IPS DF 6.9 (cell line): ENCODE measurements around the gene KRT81.
"Not testable (repeated sequence)": the region's sequence is repeated elsewhere in the genome, so short reads cannot be mapped to it uniquely, and the experiment has no call there.

ENCODE experiments used
- DNase-seq: peaks from one replicate; pipeline ENCODE4 v3.0.0-alpha.2; 2013; ENCODE audit warnings: low read depth, low spot score
- H3K27ac ChIP-seq: one replicate; pipeline ENCODE4 v1.5.1; 2013; ENCODE audit warnings: low read length, control low read depth
- H3K27me3 ChIP-seq: 2 replicates; pipeline ENCODE4 v1.6.1; 2013; ENCODE audit warnings: mild to moderate bottlenecking, low read length; ENCODE audit not compliant: control insufficient read depth, insufficient read depth
- H3K36me3 ChIP-seq: 2 replicates; pipeline ENCODE4 v1.6.1; 2013; ENCODE audit warnings: low read length; ENCODE audit not compliant: control insufficient read depth, insufficient read depth
- H3K4me1 ChIP-seq: 2 replicates; pipeline ENCODE4 v1.6.1; 2013; ENCODE audit warnings: low read length; ENCODE audit not compliant: control insufficient read depth, insufficient read depth
- H3K4me3 ChIP-seq: 2 replicates; pipeline ENCODE4 v1.5.1; 2013; ENCODE audit warnings: mild to moderate bottlenecking, low read length
- H3K9me3 ChIP-seq: 2 replicates; pipeline ENCODE4 v1.6.1; 2013; ENCODE audit warnings: low read length, inconsistent platforms; ENCODE audit not compliant: control insufficient read depth, insufficient read depth
- WGBS: extraction: QIAGEN DNeasy Blood & Tissue Kit; methylation state at CpG from one replicate; pipeline ENCODE4 v1.1.7; 2013; ENCODE audit warnings: mixed read lengths, missing lambda C conversion rate; ENCODE audit not compliant: insufficient read length, insufficient coverage; 5-methylcytosine and 5-hydroxymethylcytosine counted together

KRT81 gene

DNA sequence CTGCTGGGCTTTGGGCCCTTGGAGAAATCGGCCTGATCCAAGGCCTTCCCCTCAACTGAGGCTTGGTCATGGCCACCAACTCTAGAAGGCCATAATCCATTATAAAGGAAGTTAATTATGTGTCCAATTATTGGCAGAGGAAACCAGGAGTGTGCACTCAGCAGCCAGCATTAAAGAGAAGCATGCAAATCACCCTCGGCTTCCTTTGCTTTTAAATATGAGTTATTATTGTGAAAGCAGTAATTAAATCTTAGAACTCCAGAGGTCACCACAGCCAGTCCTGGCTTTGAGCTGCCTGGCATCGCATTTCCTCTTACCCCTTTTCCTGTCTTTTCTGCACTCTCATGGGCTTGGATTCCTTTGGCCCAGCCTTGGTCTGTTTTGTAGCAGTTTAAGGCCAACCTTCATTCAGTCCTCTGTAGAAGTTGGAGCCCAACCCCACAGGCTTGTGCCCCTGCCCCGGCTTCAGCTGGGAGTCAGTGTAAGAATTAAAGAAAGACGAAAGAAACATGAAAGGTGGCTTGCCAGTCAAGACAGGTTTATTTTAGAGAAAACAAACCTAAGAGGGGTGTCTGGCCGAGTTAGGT is 31.6 kb downstream of the KRT81 start:
- no CpG with 5 or more reads among the region's 6 CpGs for WGBS
- peaks cover 18% of the 10 kb centered on the region; the same call in 1 of the 2 replicates for H3K27me3 ChIP-seq
- no peak for DNase-seq

GRCh38 chr12:52258335-52258901 is 32.9 kb downstream of the KRT81 start:
- Histone ChIP-seq H3K4me3 (peak overlapping the region; percentile 8; the same call in 1 of the 2 replicates), H3K27me3 (peaks cover 18% of the 10 kb centered on the region; the same call in 1 of the 2 replicates), H3K36me3 (no peaks in the 10 kb centered on the region), H3K9me3 (peaks cover 1% of the 10 kb centered on the region; the same call in 1 of the 2 replicates), H3K27ac (no peak overlapping the region), H3K4me1 (no peaks in the 10 kb centered on the region)
- no peak for DNase-seq
- no CpG with 5 or more reads among the region's 72 CpGs for WGBS

More for the DNA sequence above, 31.6 kb downstream of the KRT81 start:
- H3K4me1 ChIP-seq = no peaks in the 10 kb centered on the region
- no peak overlapping the region for H3K27ac ChIP-seq
- H3K36me3 ChIP-seq = no peaks in the 10 kb centered on the region
- no peak overlapping the region for H3K4me3 ChIP-seq
- H3K9me3 ChIP-seq = peaks cover 1% of the 10 kb centered on the region; the same call in 1 of the 2 replicates

DNA sequence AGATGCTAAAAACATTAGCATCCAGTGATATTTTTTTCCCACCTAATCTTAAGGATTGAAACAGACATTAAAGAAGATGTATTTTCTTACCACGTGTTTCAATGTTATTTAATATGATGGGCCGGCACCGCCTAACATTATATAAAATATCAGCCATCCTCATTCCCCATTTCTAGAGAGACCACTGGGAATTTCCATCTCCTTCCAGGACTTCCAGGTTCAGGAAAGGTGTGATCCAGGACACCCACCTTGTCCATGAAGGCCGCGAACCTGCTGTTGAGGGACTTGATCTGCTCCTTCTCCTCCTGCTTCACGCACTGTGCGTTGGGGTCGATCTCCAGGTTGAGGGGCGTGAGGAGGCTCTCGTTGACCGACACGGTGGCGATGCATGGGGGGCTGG is 33.4 kb downstream of the KRT81 start:
- not testable (repeated sequence) for H3K4me1 ChIP-seq, H3K4me3 ChIP-seq, H3K9me3 ChIP-seq, H3K36me3 ChIP-seq, H3K27ac ChIP-seq, DNase-seq
- peaks cover 18% of the 10 kb centered on the region; the same call in 1 of the 2 replicates for H3K27me3 ChIP-seq
- no CpG with 5 or more reads among the region's 13 CpGs for whole genome bisulfite sequencing

DNA sequence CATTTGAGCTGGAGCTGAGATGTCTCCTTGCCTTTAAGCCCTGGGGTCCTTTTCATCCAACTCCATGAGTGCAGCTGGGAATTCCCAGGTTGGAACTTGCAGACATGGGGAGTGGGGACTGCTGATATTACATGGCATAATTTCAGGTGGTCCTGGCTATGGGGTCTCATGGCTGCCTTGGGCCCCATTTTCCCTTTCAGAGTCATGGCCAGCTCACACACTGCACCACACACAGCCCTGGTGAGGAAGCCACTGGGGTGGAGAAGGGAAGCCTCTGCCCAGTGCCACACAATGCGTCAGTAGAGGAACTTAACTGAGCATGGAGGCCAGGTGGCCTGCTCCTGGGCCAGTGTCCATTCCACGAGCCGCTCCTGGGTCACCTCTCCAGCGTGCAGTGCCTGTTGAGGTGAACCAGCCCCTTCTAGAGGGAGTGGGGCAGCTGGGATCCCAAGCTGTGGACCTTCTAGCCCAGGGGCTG is 34.2 kb downstream of the KRT81 start:
- Histone ChIP-seq H3K27ac (no peak overlapping the region), H3K4me3 (no peak overlapping the region), H3K4me1 (no peaks in the 10 kb centered on the region), H3K9me3 (peaks cover 1% of the 10 kb centered on the region; the same call in 1 of the 2 replicates), H3K36me3 (no peaks in the 10 kb centered on the region), H3K27me3 (peaks cover 18% of the 10 kb centered on the region; the same call in 1 of the 2 replicates)
- no CpG with 5 or more reads among the region's 4 CpGs for WGBS
- no peak for DNase-seq

- no peaks in the 10 kb centered on the region for H3K36me3 ChIP-seq
- no peak overlapping the region for H3K27ac ChIP-seq
- H3K4me1 ChIP-seq = no peaks in the 10 kb centered on the region
- WGBS = no CpG with 5 or more reads among the region's 2 CpGs
- H3K9me3 ChIP-seq = peaks cover 1% of the 10 kb centered on the region; the same call in 1 of the 2 replicates
- DNase-seq = no peak
- H3K27me3 ChIP-seq = peaks cover 18% of the 10 kb centered on the region; the same call in 1 of the 2 replicates
- no peak overlapping the region for H3K4me3 ChIP-seq
These were observed 34.8 kb downstream of the KRT81 start for GRCh38 chr12:52256584-52256935.

- no peaks in the 10 kb centered on the region for H3K36me3 ChIP-seq
- no peak overlapping the region for H3K27ac ChIP-seq
- WGBS = no CpG with 5 or more reads among the region's 9 CpGs
- no peaks in the 10 kb centered on the region for H3K4me1 ChIP-seq
- H3K9me3 ChIP-seq = peaks cover 1% of the 10 kb centered on the region; the same call in 1 of the 2 replicates
- DNase-seq = no peak
- no peak overlapping the region for H3K4me3 ChIP-seq
- peaks cover 18% of the 10 kb centered on the region; the same call in 1 of the 2 replicates for H3K27me3 ChIP-seq
These were observed 35.3 kb downstream of the KRT81 start for GRCh38 chr12:52255926-52256583.

- Histone ChIP-seq H3K4me1 (no peaks in the 10 kb centered on the region), H3K9me3 (peaks cover 1% of the 10 kb centered on the region; the same call in 1 of the 2 replicates), H3K27me3 (peaks cover 18% of the 10 kb centered on the region; the same call in 1 of the 2 replicates), H3K27ac (no peak overlapping the region), H3K36me3 (no peaks in the 10 kb centered on the region), H3K4me3 (no peak overlapping the region)
- DNase-seq = no peak
- WGBS = no CpG with 5 or more reads among the region's 7 CpGs
These were observed 36.2 kb downstream of the KRT81 start for GRCh38 chr12:52254965-52255751.

DNA sequence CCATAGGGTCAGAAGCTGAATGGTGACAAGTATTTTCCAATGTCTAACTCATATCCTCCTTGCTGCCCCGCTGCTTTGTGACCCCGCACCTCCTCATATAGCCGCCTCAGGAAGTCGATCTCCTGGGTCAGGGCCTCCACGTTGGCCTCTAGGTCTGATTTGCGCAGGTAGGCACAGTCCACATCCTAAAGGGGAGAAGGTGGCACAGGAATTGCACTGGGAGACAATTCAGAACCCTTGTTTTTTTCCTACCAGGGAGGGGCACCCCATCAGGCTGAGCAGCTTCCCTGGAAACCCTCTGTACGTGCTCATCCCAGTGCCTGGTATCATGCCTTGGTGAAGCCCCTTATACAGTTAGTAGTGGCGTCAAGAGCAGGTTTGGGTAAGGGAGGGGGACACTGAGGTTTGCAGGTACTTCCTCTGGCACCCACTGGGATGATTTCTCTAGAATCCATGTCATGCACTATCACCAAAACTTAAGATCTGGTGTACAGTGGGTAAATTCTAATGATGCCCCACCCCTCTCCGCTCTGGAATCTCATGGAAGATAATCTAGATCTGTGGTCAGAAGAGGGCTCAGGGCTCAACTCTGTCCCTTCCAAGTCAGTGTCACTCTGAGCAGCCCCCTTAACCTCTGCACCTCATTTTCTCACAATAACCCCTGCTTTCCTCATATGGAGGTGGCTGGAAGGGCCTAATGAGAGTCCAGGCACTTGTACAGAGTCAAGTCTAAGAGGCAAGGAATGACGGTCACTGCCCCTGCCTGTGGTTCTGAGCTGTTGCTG is 37.0 kb downstream of the KRT81 start:
- Histone ChIP-seq H3K4me1 (no peaks in the 10 kb centered on the region), H3K27ac (no peak overlapping the region), H3K36me3 (no peaks in the 10 kb centered on the region), H3K4me3 (no peak overlapping the region), H3K27me3 (peaks cover 20% of the 10 kb centered on the region; the same call in 1 of the 2 replicates), H3K9me3 (no peaks in the 10 kb centered on the region)
- no CpG with 5 or more reads among the region's 10 CpGs for WGBS
- DNase-seq = no peak

DNA sequence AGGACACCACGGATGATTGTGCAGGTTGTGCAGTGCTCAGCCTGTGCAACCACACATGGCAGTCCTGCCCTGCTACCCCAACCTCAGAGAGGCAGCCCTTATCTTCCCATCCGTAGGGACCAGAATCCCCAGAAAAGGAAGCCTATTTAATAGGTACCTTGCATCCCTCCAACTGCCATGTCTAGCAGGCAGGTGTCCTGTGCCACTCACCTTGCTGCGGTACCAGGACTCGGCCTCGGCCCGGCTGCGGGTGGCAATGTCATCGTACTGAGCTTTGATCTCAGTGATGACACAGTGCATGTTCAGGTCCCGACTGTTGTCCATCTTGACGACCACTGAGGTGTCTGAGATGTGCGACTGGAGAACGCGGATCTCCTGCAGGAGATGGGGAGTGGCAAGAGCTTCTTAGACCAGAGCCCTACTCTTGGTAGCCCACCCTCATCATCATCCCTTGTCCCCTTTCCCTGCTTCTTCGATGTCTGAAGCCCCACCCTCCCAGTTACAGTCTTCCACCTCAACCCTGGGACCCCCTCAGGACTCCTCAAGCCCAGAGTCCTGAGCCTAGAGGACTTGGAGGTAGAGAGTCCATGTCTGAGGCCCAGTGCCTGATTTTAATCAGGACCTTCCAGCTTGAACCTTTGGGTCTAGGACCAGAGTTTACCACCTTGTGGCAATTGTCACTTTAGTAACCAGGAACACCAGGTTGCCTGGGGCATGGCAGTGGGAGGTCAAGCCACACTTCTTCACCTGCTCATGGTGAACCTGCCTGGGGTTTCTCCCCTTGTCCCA is 37.7 kb downstream of the KRT81 start:
- peaks cover 12% of the 10 kb centered on the region; the same call in 1 of the 2 replicates for H3K27me3 ChIP-seq

More for the DNA sequence above, 37.7 kb downstream of the KRT81 start:
- no peaks in the 10 kb centered on the region for H3K4me1 ChIP-seq
- H3K27ac ChIP-seq = no peak overlapping the region
- no peaks in the 10 kb centered on the region for H3K9me3 ChIP-seq
- no CpG with 5 or more reads among the region's 14 CpGs for WGBS
- H3K4me3 ChIP-seq = no peak overlapping the region
- no peaks in the 10 kb centered on the region for H3K36me3 ChIP-seq
- no peak for DNase-seq
